G401.6 (cell line): ENCODE results near the gene IGF2R.
"Not testable (repeated sequence)": the region's sequence is repeated elsewhere in the genome, so short reads cannot be mapped to it uniquely, and the experiment has no call there.

Experiments used
- FAIRE-seq: peaks from 2 replicates; lab custom pipeline; 2012; peaks lifted over from hg19 to GRCh38; lab: Jason Lieb, UNC

Gene IGF2R

GRCh38 chr6:160077526-160077925 lies 108.6 kb downstream of the IGF2R start:
- FAIRE-seq, result no peak

- no peak for FAIRE-seq
Observed at GRCh38 chr6:160078883-160079685, 110.2 kb downstream of the IGF2R start.

GRCh38 chr6:160079686-160080043 lies 110.8 kb downstream of the IGF2R start:
- FAIRE-seq, result no peak

GRCh38 chr6:160080097-160080496 lies 111.2 kb downstream of the IGF2R start:
- FAIRE-seq, result no peak

- no peak for FAIRE-seq
Observed at GRCh38 chr6:160081398-160081797, 112.5 kb downstream of the IGF2R start.

GRCh38 chr6:160082627-160083026 lies 113.7 kb downstream of the IGF2R start:
- FAIRE-seq, result no peak

- no peak for FAIRE-seq
Observed at GRCh38 chr6:160084198-160084776, 115.4 kb downstream of the IGF2R start.

GRCh38 chr6:160085226-160085625 lies 116.3 kb downstream of the IGF2R start:
- no peak for FAIRE-seq

GRCh38 chr6:160085713-160086505 lies 117.0 kb downstream of the IGF2R start:
- no peak for FAIRE-seq

- FAIRE-seq, result no peak
Observed at GRCh38 chr6:160086754-160087153, 117.9 kb downstream of the IGF2R start.

GRCh38 chr6:160088069-160088783 lies 119.3 kb downstream of the IGF2R start:
- peak; percentile 19 for FAIRE-seq

GRCh38 chr6:160088784-160089533 lies 120.1 kb downstream of the IGF2R start:
- no peak for FAIRE-seq

- no peak for FAIRE-seq
Observed at GRCh38 chr6:160089534-160089897, 120.6 kb downstream of the IGF2R start.

- FAIRE-seq, result not testable (repeated sequence)
Observed at GRCh38 chr6:160090442-160091239, 121.8 kb downstream of the IGF2R start.

GRCh38 chr6:160092176-160092575 lies 123.3 kb downstream of the IGF2R start:
- not testable (repeated sequence) for FAIRE-seq

- FAIRE-seq, result no peak
Observed at GRCh38 chr6:160092602-160093001, 123.7 kb downstream of the IGF2R start.

GRCh38 chr6:160093061-160093460 lies 124.2 kb downstream of the IGF2R start:
- FAIRE-seq, result no peak

GRCh38 chr6:160093946-160094345 lies 125.1 kb downstream of the IGF2R start:
- FAIRE-seq, result no peak

GRCh38 chr6:160095146-160095845 lies 126.4 kb downstream of the IGF2R start:
- no peak for FAIRE-seq
